Thoracic aorta (tissue), 2 donors: ENCODE measurements around the gene PRKAG1. TPM values are rescaled to one million over a fixed set of nuclear protein-coding genes. Genes with fewer than 3 reads are reported as not detected.

Source experiments
- ATAC-seq: fragments of 150-250 bp; one replicate; pipeline ENCODE4 v1.8.0; 2017; ENCODE audit warnings: low read depth; ENCODE audit not compliant: insufficient number of reproducible peaks, low FRiP score
- DNase-seq: peaks from one replicate; pipeline ENCODE4 v3.0.0-alpha.2; 2020; ENCODE audit warnings: low spot score
- H3K27ac ChIP-seq, 2 donors: fragments of 200-600 bp; sonication (generic); 1 replicate in 1 of 2; 2 replicates in 1 of 2; pipeline ENCODE4 v1.5.1; 2016; ENCODE audit warnings: mild to moderate bottlenecking in 2 of 2, moderate library complexity in 2 of 2
- H3K27me3 ChIP-seq: fragments of 200-600 bp; sonication (generic); replicated peaks from 2 replicates; pipeline ENCODE4 v1.6.0; 2016; ENCODE audit warnings: mild to moderate bottlenecking; ENCODE audit not compliant: insufficient read depth
- H3K36me3 ChIP-seq: fragments of 200-600 bp; sonication (generic); one replicate; pipeline ENCODE4 v1.5.1; 2016
- H3K4me1 ChIP-seq, 2 donors: fragments of 200-600 bp; sonication (generic); 1 replicate in 1 of 2; 2 replicates in 1 of 2; pipeline versions ENCODE4 v1.5.1 to v1.6.0; 2016; ENCODE audit warnings: low read depth in 2 of 2, mild to moderate bottlenecking in 1 of 2; ENCODE audit not compliant: control insufficient read depth in 1 of 2
- H3K4me3 ChIP-seq: fragments of 200-600 bp; sonication (generic); 2 replicates; pipeline ENCODE4 v1.5.1; 2016; ENCODE audit warnings: mild to moderate bottlenecking
- H3K9me3 ChIP-seq: fragments of 200-600 bp; sonication (generic); 2 replicates; pipeline ENCODE4 v1.5.1; 2016
- total RNA-seq, 2 donors: library from RNA; depleted of rRNA; stranded (reverse); fragments of >200 nt; gene quantifications; one replicate each; pipeline versions ENCODE4 v1.1.0 to v1.2.3, GENCODE V29; 2016
- TF ChIP-seq, protein P1 (sequence below): fragments of 200-600 bp; sonication (generic); IDR thresholded peaks from one replicate; pipeline ENCODE4 v1.5.1; 2019; ENCODE audit warnings: antibody characterized with exemption

PRKAG1 gene
- total RNA-seq, 2 donors from 2014 or later = 53.2 to 68.1 TPM

DNA sequence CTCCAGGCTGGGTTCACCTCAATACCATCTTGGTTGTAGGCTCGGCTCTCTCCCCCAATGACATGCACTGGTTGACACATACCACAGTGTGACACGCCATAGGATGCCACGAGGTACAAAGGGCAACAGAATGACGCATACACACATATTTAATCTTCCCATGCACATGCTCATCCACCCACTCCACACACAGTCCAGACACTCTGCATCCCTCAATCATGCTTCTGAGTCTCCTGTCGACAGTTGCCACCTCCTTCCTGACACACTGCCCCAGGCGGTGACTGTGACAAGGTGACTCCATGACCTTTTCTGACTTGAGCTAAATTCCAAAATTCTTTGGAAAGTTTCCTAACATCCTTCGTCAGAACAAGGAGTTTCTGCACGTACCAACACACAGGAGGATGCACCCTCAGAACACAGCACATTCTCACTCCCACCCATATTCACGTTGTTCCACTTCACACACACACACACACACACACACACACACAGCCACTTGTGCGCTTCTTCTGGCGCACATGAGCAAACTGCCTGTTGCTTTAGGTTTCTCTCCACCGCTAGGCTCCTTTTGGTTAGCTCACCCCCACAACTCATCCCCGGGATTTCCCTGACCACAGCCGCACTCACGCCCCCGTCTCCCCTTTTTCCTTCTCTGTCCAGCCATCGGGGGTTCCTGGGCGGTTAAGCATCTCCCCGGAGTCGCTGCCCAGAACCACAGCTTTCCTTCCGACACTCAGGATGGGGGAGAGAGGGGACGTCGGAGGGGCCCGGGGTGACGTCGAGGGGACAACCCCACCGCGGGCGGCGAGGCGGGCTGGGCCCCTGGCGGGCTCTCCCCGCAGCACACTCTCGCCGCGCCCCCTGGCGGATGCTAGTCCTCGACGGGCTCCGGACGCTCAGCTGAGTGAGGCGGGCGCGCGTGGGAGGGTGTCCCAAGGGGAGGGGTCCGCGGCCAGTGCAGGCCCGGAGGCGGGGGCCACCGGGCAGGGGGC lies 41.0 kb downstream of the PRKAG1 start:
- Histone ChIP-seq H3K4me1 (peaks cover 32 to 39% of the 10 kb centered on the region in 2 donors), H3K4me3 (peak overlapping the region; percentile 63), H3K27ac (no peak overlapping the region), H3K27me3 (peaks cover 19% of the 10 kb centered on the region), H3K36me3 (no peaks in the 10 kb centered on the region), H3K9me3 (no peaks in the 10 kb centered on the region)
- DNase-seq = no peak
- ATAC-seq = no peak
- TF ChIP-seq, protein P1, sequence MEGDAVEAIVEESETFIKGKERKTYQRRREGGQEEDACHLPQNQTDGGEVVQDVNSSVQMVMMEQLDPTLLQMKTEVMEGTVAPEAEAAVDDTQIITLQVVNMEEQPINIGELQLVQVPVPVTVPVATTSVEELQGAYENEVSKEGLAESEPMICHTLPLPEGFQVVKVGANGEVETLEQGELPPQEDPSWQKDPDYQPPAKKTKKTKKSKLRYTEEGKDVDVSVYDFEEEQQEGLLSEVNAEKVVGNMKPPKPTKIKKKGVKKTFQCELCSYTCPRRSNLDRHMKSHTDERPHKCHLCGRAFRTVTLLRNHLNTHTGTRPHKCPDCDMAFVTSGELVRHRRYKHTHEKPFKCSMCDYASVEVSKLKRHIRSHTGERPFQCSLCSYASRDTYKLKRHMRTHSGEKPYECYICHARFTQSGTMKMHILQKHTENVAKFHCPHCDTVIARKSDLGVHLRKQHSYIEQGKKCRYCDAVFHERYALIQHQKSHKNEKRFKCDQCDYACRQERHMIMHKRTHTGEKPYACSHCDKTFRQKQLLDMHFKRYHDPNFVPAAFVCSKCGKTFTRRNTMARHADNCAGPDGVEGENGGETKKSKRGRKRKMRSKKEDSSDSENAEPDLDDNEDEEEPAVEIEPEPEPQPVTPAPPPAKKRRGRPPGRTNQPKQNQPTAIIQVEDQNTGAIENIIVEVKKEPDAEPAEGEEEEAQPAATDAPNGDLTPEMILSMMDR = peak; percentile 85

DNA sequence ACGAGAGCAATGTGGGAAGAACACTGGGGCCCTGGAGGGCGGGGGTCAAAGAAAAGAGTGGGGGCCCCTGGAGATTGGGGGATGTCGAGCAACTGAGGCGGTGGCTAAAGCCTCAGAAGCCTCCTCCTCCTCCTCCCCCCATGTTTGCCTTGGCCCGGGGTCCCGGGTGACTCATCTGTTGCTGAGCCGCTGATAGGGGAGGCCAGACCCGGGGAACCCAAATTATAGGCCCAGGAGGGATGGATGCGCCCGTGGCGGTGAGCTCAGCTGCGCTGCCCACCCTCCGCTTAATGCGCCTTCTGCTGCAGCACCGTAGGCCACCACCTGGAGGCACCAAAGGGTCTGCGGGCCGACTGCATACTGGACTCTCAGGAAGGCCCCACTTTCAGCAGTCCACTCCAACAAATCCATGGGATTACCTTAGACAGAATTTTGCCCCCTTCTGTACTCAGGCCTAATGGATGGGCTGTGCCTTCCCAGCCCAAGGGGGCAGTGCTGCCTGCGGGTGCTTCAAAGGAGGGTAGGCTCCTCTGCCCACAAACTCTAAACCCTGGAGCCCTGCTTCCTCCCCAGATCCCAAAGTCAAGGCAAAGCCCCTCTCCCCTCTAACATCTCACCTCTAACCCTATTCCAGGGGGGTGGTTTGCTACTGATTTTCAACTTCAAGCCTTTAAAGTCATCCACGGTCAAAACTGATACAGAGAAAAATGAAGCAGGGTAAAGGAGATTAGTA lies 44.5 kb downstream of the PRKAG1 start:
- DNase-seq (no peak), ATAC-seq (no peak)
- TF ChIP-seq, protein P1 = peak; percentile 63
- Histone ChIP-seq H3K9me3 (no peaks in the 10 kb centered on the region), H3K27ac (no peak overlapping the region), H3K4me1 (peaks cover 25 to 42% of the 10 kb centered on the region in 2 donors), H3K27me3 (peaks cover 29% of the 10 kb centered on the region), H3K36me3 (no peaks in the 10 kb centered on the region), H3K4me3 (no peak overlapping the region)

DNA sequence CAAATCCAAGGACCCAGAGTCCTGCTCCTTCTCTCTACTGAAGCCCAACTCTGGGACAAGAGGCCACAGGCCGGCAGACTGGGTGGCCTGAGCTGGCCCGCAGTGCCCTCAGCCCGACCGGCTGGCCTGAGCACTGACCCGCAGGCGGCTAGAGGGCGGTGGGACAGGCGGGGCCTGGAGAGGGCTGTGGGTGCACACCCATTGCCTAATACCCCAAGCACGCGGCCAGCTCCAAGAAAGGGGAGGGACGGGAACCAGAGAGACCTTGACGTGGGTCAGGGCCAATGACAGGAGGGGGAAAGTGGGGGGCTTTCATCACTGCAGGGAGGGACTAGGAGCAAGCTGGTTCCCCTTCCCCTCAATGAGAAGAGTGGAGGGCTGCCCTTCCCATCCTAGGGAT lies 45.0 kb downstream of the PRKAG1 start:
- no peak for ATAC-seq
- H3K4me1 ChIP-seq = peaks cover 20 to 36% of the 10 kb centered on the region in 2 donors
- no peaks in the 10 kb centered on the region for H3K9me3 ChIP-seq
- H3K27ac ChIP-seq = no peak overlapping the region
- DNase-seq = no peak
- TF ChIP-seq, protein P1 = no peak
- H3K4me3 ChIP-seq = no peak overlapping the region
- no peaks in the 10 kb centered on the region for H3K36me3 ChIP-seq
- H3K27me3 ChIP-seq = peaks cover 29% of the 10 kb centered on the region

DNA sequence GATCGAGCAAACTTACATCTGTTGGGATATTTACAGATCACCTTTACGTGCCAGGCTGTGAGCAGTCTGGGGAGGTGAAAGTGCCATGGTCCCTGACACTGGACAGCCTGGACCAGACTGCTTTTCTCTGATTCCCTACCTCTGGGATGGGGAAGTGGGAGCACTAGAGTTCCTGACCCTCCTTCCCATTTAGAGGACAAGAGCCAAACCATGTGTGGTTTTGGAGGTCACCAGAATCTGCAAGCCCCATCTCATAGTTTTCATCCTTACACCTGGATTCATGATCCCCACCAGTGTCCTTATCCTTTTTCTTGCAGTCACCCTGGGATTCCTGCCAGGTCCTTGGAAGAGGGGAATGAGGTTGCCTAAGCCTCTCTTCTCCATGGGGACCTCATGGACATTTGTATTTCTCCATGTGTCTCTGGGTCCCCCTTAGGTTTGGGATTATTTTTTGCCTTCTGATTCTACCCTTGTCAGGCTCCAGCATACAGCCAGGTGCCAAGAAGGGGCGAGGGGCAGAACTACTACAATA lies 45.6 kb downstream of the PRKAG1 start:
- H3K4me3 ChIP-seq = no peak overlapping the region
- peaks cover 16 to 31% of the 10 kb centered on the region in 2 donors for H3K4me1 ChIP-seq
- ATAC-seq (no peak), DNase-seq (no peak)
- H3K9me3 ChIP-seq = no peaks in the 10 kb centered on the region
- no peak overlapping the region for H3K27ac ChIP-seq
- H3K36me3 ChIP-seq = no peaks in the 10 kb centered on the region
- TF ChIP-seq, protein P1 = no peak
- H3K27me3 ChIP-seq = peaks cover 25% of the 10 kb centered on the region
